PFSK-1 (cell line): ENCODE results near the gene ZNF816. TPM values are rescaled to one million over a fixed set of nuclear protein-coding genes. Genes with fewer than 3 reads are reported as not detected.

Source experiments
- FOXP2 ChIP-seq: optimal IDR thresholded peaks from 2 replicates; pipeline ENCODE3; 2011; ENCODE audit warnings: borderline replicate concordance, control low read depth, inconsistent platforms; ENCODE audit not compliant: insufficient read depth; ENCODE audit errors: extremely low read length, extremely low read depth
- POLR2AphosphoS5 ChIP-seq: IDR thresholded peaks from 2 replicates; pipeline ENCODE4 v1.6.1; 2012; ENCODE audit warnings: low read depth, mild to moderate bottlenecking, control low read depth, low read length, moderate library complexity
- REST ChIP-seq, 2 experiments: IDR thresholded peaks; 2 replicates each; pipeline versions ENCODE4 v1.6.1 to v1.8.0; 2011 to 2012; ENCODE audit warnings: low read depth in 2 of 2, low read length in 2 of 2, control low read depth in 1 of 2, inconsistent platforms in 1 of 2, mild to moderate bottlenecking in 1 of 2, moderate library complexity in 1 of 2; ENCODE audit not compliant: insufficient read depth in 1 of 2
- SIN3A ChIP-seq: IDR thresholded peaks from 2 replicates; pipeline ENCODE4 v1.6.1; 2012; ENCODE audit warnings: mild to moderate bottlenecking, low read length, moderate library complexity, borderline replicate concordance; ENCODE audit not compliant: insufficient read depth
- TAF1 ChIP-seq: IDR thresholded peaks from 2 replicates; pipeline ENCODE4 v1.6.1; 2012; ENCODE audit warnings: low read length, control low read depth, borderline replicate concordance; ENCODE audit not compliant: insufficient read depth
- polyA plus RNA-seq: library from polyadenylated mRNA; unstranded; fragments of >200 nt; gene quantifications from one replicate; pipeline ENCODE4 v1.2.1, GENCODE V29; 2012; ENCODE audit warnings: low read depth, missing spikeins; ENCODE audit not compliant: insufficient read length

Gene ZNF816
- polyA plus RNA-seq = not detected

DNA sequence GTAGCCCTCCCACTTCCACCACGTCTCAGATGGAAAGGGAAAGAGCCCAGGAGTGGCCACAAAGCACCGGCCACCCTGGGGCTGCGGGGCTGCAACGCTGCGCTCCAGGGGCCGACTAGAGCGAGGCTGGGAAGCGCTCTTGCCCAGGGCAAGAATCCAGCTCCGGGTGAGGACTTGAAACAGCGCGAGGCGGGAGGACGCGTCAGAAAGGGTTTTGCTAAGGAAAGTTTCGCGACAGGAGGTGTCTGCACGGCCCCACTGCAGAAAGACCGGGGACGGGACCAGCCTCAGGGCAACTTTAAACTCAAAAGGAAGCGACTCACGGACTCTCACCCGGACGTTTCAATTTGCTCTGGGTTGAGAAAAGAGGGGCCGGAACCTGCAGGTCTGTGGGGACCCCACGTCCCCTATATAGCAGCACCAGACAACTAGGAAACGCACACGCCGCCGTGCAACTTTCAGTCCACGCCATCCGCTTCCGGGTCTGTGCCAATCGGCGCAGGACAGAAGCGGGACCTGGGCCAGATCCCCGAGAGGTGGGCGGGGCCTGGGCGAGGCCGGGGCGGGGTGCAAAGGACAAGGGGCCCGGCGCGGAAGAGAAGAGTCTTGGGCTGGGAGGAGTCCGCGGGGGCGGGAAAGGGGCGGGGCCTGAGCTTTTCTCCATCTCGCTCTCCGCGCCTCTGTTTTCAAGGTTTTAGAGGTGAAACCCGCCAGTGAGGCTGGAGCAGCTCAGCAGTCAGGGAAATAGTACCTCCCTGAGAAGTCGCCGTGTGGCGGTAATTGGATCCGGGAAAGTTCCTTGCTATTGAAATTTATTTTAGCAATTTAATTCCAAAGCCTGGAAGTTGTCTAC is at the start of gene ZNF816:
Gene ZNF816 (minus strand): TSS at position 488 of the 853 bp plus-strand sequence. CDS start 6,792 bp downstream, outside the sequence.
- peak; percentile 13; the same call in 1 of the 2 replicates for TF ChIP-seq POLR2AphosphoS5
- TF ChIP-seq TAF1 = no peak

DNA sequence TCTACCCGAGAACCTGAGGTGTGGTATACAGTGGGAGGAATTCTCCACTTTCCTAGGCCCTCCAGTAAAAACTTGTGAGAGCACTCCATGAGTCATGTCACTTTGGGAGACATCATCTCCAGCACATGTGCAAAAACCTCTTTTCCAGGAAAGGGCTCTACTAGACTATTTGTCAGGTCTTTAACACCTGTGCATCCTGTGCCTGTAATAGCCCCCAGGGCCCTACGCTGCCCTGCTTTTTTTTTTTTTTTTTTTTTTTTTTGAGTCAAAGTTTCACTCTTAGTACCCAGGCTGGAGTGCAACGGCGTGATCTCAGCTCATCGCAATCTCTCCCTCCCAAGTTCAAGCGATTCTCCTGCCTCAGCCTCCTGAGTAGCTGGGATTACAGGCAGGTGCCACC is 49.3 kb upstream of the ZNF816 start:
- no peak for TF ChIP-seq TAF1
- no peak for TF ChIP-seq FOXP2
- TF ChIP-seq REST (IDR thresholded peaks at IDR 0.05; ENCODE audit: insufficient read depth in 1 of 2, low read depth in 2 of 2, low read length in 2 of 2) = no peak
- no peak for TF ChIP-seq SIN3A
- no peak for TF ChIP-seq POLR2AphosphoS5

- TF ChIP-seq REST (IDR thresholded peaks at IDR 0.05; ENCODE audit: insufficient read depth in 1 of 2, low read depth in 2 of 2, low read length in 2 of 2) (no peak), TAF1 (no peak)
Observed at GRCh38 chr19:53010494-53010893, 47.8 kb upstream of the ZNF816 start.

DNA sequence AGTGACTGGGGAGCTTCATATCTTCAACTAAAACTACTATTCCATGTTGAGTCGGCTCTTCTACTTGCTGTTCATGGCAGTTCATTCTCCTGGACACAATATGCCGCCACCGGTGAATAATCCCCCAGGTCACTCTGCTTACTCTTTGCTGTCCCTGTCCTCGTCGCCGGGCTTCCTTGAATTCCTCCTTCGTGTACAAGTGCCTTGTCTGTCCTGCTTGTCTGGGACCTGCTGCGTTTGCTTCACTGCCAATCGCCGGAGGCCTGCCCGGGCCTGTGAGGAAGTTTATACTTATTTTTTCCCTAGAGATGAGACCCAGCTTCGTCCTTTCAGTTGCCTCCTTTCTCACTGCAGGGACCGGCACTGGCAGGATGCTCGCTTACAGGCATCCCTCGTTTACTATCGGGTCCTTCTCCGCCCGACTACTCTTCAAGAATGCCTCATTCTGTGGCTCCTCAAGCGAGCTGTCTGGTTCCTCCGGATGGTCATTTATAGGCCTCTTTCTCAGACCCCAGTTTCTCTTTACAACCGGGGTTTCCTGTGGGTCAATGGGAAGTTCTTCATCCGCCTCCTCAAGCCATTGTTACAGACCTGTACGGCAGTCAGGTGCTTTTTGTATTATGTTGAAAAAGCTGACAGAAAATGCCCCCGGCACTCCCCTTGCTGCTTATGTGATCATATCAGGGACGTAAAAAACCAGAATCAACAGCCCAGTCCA is 45.5 kb upstream of the ZNF816 start:
- no peak for TF ChIP-seq SIN3A
- no peak for TF ChIP-seq REST (IDR thresholded peaks at IDR 0.05; ENCODE audit: insufficient read depth in 1 of 2, low read depth in 2 of 2, low read length in 2 of 2)
- no peak for TF ChIP-seq POLR2AphosphoS5

DNA sequence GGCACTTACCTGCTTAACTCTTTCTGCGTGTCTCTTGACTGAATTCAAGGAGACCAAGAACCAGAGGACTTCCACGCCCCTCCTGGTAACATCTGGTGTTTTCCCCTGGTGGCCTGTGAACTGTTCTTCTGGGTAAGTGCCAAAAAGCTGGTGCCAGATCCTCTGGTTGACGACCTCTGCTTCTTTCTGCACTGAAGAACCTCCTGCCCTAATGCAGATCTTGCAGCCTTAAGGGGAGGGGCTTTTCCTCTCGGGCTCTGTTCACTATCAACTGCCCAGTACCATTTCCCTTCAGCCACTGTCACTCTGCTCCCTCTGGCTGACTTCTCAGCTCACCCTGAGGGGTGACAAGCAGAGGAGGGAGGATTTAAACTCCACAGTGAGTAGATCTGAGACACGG is 44.9 kb upstream of the ZNF816 start:
- no peak for TF ChIP-seq REST (IDR thresholded peaks at IDR 0.05; ENCODE audit: insufficient read depth in 1 of 2, low read depth in 2 of 2, low read length in 2 of 2)
- no peak for TF ChIP-seq FOXP2
- no peak for TF ChIP-seq SIN3A
- TF ChIP-seq TAF1 = no peak
- TF ChIP-seq POLR2AphosphoS5 = no peak
